ENCODE measurements around the gene MDH1B. TPM values are rescaled to one million over a fixed set of nuclear protein-coding genes. Genes with fewer than 3 reads are reported as not detected.

MDH1B gene
- total RNA-seq, 2 experiments from 2014 or later = 0.25 to 0.31 TPM

DNA sequence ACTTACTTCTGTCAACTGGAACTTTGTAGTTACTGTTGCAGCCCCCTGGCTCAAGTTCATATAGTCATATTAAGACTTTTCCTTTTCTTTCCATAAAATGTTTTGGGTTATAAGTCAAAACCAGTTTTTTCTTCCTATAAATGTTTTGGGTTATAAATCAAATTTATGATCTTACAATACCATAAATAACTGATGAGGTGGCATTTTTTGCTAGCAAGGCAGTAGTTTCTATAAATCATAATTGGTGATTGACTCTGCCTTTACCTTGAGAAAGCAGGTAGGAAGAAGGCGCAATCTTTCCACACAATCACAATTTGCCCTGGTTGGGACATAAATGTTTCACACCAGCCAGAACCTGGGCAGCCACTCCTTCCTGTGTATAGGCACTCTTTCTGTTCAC, 41.8 kb downstream of the MDH1B start:
- no peaks in the 10 kb centered on the region for H3K36me3 Mint-ChIP-seq (ENCODE audit: low read depth)

DNA sequence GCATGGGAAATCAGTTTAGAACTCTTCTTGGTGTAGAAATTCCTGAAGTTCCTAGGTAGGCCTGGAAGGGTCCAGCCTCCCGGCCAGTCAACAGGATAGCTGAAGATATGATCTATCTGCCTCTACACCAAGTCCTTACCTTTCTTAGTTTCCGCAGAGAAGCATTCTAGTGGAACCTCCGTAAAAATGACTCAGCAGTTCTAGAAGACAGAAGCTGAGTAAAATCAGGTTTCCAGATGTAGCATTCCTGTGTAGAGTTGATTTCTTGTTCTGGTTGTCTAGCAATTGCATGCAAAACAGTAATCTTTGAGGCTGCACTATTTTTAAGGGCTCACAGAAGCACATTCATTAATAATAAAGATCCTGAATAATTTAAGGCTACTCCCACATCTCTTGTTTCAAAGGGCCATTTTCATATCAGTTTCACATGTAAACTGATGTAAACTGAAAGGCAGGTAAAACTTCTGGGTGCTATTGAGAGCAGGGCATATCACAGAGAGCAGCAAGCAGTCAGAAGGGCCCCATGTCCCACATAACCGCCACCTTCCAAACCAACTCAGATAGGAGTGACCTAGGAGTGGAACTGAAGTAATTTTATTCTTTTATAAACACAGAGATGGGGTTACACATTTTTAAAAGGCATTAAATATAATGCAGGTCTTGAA, 43.7 kb downstream of the MDH1B start:
- H3K4me3 Mint-ChIP-seq = no peak overlapping the region
- peaks cover 0 to under 1% of the 10 kb centered on the region in 2 experiments for H3K27me3 ChIP-seq (ENCODE audit: control insufficient read depth in 1 of 2, insufficient read depth in 2 of 2, low read length in 2 of 2)
- intact Hi-C loops (cut with DNase I, micrococcal nuclease) = no loop called here

More for the DNA sequence above, 41.8 kb downstream of the MDH1B start:
- H3K27me3 Mint-ChIP-seq = peaks cover 37% of the 10 kb centered on the region
- POLR2A ChIA-PET = no interaction called here
- no peak for DNase-seq
- H3K9me3 Mint-ChIP-seq = peaks cover 3% of the 10 kb centered on the region
- CTCF ChIA-PET = no interaction called here
- H3K27ac ChIP-seq (ENCODE audit: low read depth in 1 of 2, low read length in 2 of 2) = no peak overlapping the region
- intact Hi-C loops (cut with DNase I, micrococcal nuclease) = no loop called here
- no peak overlapping the region for H3K4me3 ChIP-seq (ENCODE audit: low read length)
- no peaks in the 10 kb centered on the region for H3K9me3 ChIP-seq (ENCODE audit: control insufficient read depth in 1 of 2, insufficient read depth in 1 of 2, low read length in 2 of 2)
- H3K4me1 ChIP-seq (ENCODE audit: insufficient read depth, low read length) = no peaks in the 10 kb centered on the region
- H3K4me1 Mint-ChIP-seq (ENCODE audit: low read depth) = no peaks in the 10 kb centered on the region
- H3K27ac Mint-ChIP-seq = no peak overlapping the region
- H3K36me3 ChIP-seq (ENCODE audit: insufficient read depth, low read length) = no peaks in the 10 kb centered on the region
- ATAC-seq (ENCODE audit: poor library complexity) = no peak
- no peak overlapping the region for H3K4me3 Mint-ChIP-seq
- TF ChIP-seq, protein P1, sequence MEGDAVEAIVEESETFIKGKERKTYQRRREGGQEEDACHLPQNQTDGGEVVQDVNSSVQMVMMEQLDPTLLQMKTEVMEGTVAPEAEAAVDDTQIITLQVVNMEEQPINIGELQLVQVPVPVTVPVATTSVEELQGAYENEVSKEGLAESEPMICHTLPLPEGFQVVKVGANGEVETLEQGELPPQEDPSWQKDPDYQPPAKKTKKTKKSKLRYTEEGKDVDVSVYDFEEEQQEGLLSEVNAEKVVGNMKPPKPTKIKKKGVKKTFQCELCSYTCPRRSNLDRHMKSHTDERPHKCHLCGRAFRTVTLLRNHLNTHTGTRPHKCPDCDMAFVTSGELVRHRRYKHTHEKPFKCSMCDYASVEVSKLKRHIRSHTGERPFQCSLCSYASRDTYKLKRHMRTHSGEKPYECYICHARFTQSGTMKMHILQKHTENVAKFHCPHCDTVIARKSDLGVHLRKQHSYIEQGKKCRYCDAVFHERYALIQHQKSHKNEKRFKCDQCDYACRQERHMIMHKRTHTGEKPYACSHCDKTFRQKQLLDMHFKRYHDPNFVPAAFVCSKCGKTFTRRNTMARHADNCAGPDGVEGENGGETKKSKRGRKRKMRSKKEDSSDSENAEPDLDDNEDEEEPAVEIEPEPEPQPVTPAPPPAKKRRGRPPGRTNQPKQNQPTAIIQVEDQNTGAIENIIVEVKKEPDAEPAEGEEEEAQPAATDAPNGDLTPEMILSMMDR (IDR thresholded peaks at IDR 0.05) = no peak
- peaks cover 0 to 3% of the 10 kb centered on the region in 2 experiments for H3K27me3 ChIP-seq (ENCODE audit: control insufficient read depth in 1 of 2, insufficient read depth in 2 of 2, low read length in 2 of 2)

DNA sequence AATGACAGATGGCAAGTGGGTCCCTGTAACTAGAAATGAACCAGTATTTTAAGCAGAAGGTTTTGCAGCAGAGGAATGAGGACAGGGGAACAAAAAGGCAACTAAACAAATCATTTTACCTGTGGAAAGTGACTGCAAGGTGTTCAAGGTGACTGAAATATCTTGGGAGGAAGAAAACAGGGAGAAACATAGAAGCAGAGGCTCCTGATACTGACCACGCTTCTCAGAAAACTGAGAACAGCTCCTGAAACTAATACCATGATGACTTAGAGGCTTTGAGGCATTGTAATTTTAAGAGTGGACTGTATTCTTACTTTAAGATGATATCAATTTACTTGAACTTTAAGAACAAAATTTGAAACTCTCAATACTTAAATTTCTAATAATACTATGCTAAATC, 46.8 kb downstream of the MDH1B start, which contains the start of gene DYTN:
Gene DYTN (minus strand): TSS at position 101 of the 400 bp plus-strand sequence. CDS start 117 bp downstream, outside the sequence.
- DNase-seq (no peak), ATAC-seq (ENCODE audit: poor library complexity) (no peak)
- TF ChIP-seq, protein P1 (IDR thresholded peaks at IDR 0.05) = no peak
- Mint-ChIP-seq H3K36me3 (ENCODE audit: low read depth) (no peaks in the 10 kb centered on the region), H3K9me3 (peaks cover 3% of the 10 kb centered on the region), H3K4me3 (no peak within 1 kb of the TSS), H3K27ac (no peak within 1 kb of the TSS), H3K4me1 (ENCODE audit: low read depth) (no peaks in the 10 kb centered on the region), H3K27me3 (peaks cover 37% of the 10 kb centered on the region)
- no peaks in the 10 kb centered on the region for H3K4me1 ChIP-seq (ENCODE audit: insufficient read depth, low read length)
- ChIA-PET POLR2A (no interaction called here), CTCF (no interaction called here)
- intact Hi-C loops (cut with DNase I, micrococcal nuclease) = no loop called here
- H3K27me3 ChIP-seq (ENCODE audit: control insufficient read depth in 1 of 2, insufficient read depth in 2 of 2, low read length in 2 of 2) = peaks cover 4 to 5% of the 10 kb centered on the region in 2 experiments
- no peak within 1 kb of the TSS for H3K27ac ChIP-seq (ENCODE audit: low read depth in 1 of 2, low read length in 2 of 2)
- no peaks in the 10 kb centered on the region for H3K9me3 ChIP-seq (ENCODE audit: control insufficient read depth in 1 of 2, insufficient read depth in 1 of 2, low read length in 2 of 2)
- no peaks in the 10 kb centered on the region for H3K36me3 ChIP-seq (ENCODE audit: insufficient read depth, low read length)
- no peak within 1 kb of the TSS for H3K4me3 ChIP-seq (ENCODE audit: low read length)

More for the DNA sequence above, 43.7 kb downstream of the MDH1B start:
- H3K36me3 Mint-ChIP-seq (ENCODE audit: low read depth) = no peaks in the 10 kb centered on the region
- no peak for ATAC-seq (ENCODE audit: poor library complexity)
- ChIA-PET CTCF (no interaction called here), POLR2A (no interaction called here)
- TF ChIP-seq, protein P1 (IDR thresholded peaks at IDR 0.05) = no peak
- Histone ChIP-seq H3K36me3 (ENCODE audit: insufficient read depth, low read length) (no peaks in the 10 kb centered on the region), H3K4me1 (ENCODE audit: insufficient read depth, low read length) (no peaks in the 10 kb centered on the region), H3K4me3 (ENCODE audit: low read length) (no peak overlapping the region), H3K9me3 (ENCODE audit: control insufficient read depth in 1 of 2, insufficient read depth in 1 of 2, low read length in 2 of 2) (no peaks in the 10 kb centered on the region), H3K27ac (ENCODE audit: low read depth in 1 of 2, low read length in 2 of 2) (no peak overlapping the region)
- no peak for DNase-seq
- peaks cover 36% of the 10 kb centered on the region for H3K27me3 Mint-ChIP-seq
- peaks cover 3% of the 10 kb centered on the region for H3K9me3 Mint-ChIP-seq
- H3K4me1 Mint-ChIP-seq (ENCODE audit: low read depth) = no peaks in the 10 kb centered on the region
- H3K27ac Mint-ChIP-seq = no peak overlapping the region
